H9 (cell line): ENCODE data around the gene LRP5. TPM values are rescaled to one million over a fixed set of nuclear protein-coding genes. Genes with fewer than 3 reads are reported as not detected.

ENCODE experiments used
- DNase-seq: peaks from one replicate; pipeline ENCODE4 v3.0.0-alpha.2; 2017
- H2AFZ ChIP-seq: one replicate; pipeline ENCODE4 v1.6.1; 2013; ENCODE audit warnings: mild to moderate bottlenecking, low read length, control low read depth, moderate library complexity
- H2AK5ac ChIP-seq: 2 replicates; pipeline ENCODE4 v1.6.1; 2013; ENCODE audit warnings: low read length, control low read depth, mixed read lengths; ENCODE audit not compliant: insufficient read length
- H2BK120ac ChIP-seq: one replicate; pipeline ENCODE4 v1.6.1; 2013; ENCODE audit warnings: low read depth, mild to moderate bottlenecking, low read length, control low read depth, inconsistent platforms; ENCODE audit not compliant: poor library complexity, severe bottlenecking
- H2BK12ac ChIP-seq: 2 replicates; pipeline ENCODE4 v1.6.1; 2013; ENCODE audit warnings: low read length, control low read depth, mixed read lengths, low read depth; ENCODE audit not compliant: insufficient read length
- H2BK15ac ChIP-seq: 2 replicates; pipeline ENCODE4 v1.6.1; 2013; ENCODE audit warnings: low read depth, low read length, control low read depth
- H2BK20ac ChIP-seq: one replicate; pipeline ENCODE4 v1.6.1; 2013; ENCODE audit warnings: low read depth, mild to moderate bottlenecking, low read length, control low read depth, inconsistent platforms; ENCODE audit not compliant: poor library complexity, severe bottlenecking
- H2BK5ac ChIP-seq: 2 replicates; pipeline ENCODE4 v1.6.1; 2013; ENCODE audit warnings: low read length, control low read depth, mixed read lengths; ENCODE audit not compliant: insufficient read length
- H3K14ac ChIP-seq: 2 replicates; pipeline ENCODE4 v1.6.1; 2013; ENCODE audit warnings: low read length, control low read depth; ENCODE audit not compliant: insufficient read depth
- H3K18ac ChIP-seq: 2 replicates; pipeline ENCODE4 v1.6.1; 2013; ENCODE audit warnings: low read depth, mild to moderate bottlenecking, mixed read lengths, low read length, control low read depth; ENCODE audit not compliant: insufficient read length
- H3K23ac ChIP-seq: 2 replicates; pipeline ENCODE4 v1.6.1; 2013; ENCODE audit warnings: low read length, control low read depth, mixed read lengths, low read depth; ENCODE audit not compliant: insufficient read length
- H3K23me2 ChIP-seq: 2 replicates; pipeline ENCODE4 v1.6.1; 2013; ENCODE audit warnings: low read depth, mild to moderate bottlenecking, mixed read lengths, low read length, control low read depth; ENCODE audit not compliant: insufficient read length, poor library complexity, severe bottlenecking
- H3K27ac ChIP-seq: 2 replicates; pipeline ENCODE4 v1.5.1; 2013; ENCODE audit warnings: low read length, control low read depth, mixed read lengths, low read depth; ENCODE audit not compliant: insufficient read length
- H3K27me3 ChIP-seq: 2 replicates; pipeline ENCODE4 v1.6.1; 2013; ENCODE audit warnings: low read length, control low read depth, inconsistent platforms; ENCODE audit not compliant: insufficient read depth
- H3K4ac ChIP-seq: 2 replicates; pipeline ENCODE4 v1.6.1; 2013; ENCODE audit warnings: low read depth, mild to moderate bottlenecking, control low read depth, inconsistent platforms, low read length, moderate library complexity
- H3K4me1 ChIP-seq: 2 replicates; pipeline ENCODE4 v1.6.1; 2013; ENCODE audit warnings: low read length, control low read depth, inconsistent platforms; ENCODE audit not compliant: insufficient read depth
- H3K4me2 ChIP-seq: 2 replicates; pipeline ENCODE4 v1.6.1; 2013; ENCODE audit warnings: low read length, control low read depth, mixed read lengths; ENCODE audit not compliant: insufficient read length, insufficient read depth
- H3K56ac ChIP-seq: 2 replicates; pipeline ENCODE4 v1.6.1; 2013; ENCODE audit warnings: low read depth, mild to moderate bottlenecking, mixed read lengths, low read length, control low read depth; ENCODE audit not compliant: insufficient read length
- H3K79me1 ChIP-seq: 2 replicates; pipeline ENCODE4 v1.6.1; 2013; ENCODE audit warnings: low read depth, mild to moderate bottlenecking, moderate library complexity, low read length, control low read depth, inconsistent platforms; ENCODE audit not compliant: insufficient read depth, poor library complexity, severe bottlenecking
- H3K79me2 ChIP-seq: 2 replicates; pipeline ENCODE4 v1.6.1; 2013; ENCODE audit warnings: low read length, control low read depth, inconsistent platforms; ENCODE audit not compliant: insufficient read depth
- H3K9ac ChIP-seq: 2 replicates; pipeline ENCODE4 v1.6.1; 2013; ENCODE audit warnings: low read length, control low read depth, mixed read lengths; ENCODE audit not compliant: insufficient read length; ENCODE audit errors: extremely low read depth
- H3K9me3 ChIP-seq: one replicate; pipeline ENCODE4 v1.6.1; 2013; ENCODE audit warnings: low read depth, low read length, inconsistent platforms; ENCODE audit not compliant: control insufficient read depth
- H3T11ph ChIP-seq: one replicate; pipeline ENCODE4 v1.6.1; 2013; ENCODE audit warnings: mild to moderate bottlenecking, low read length, control low read depth, inconsistent platforms
- H4K20me1 ChIP-seq: one replicate; pipeline ENCODE4 v1.6.1; 2013; ENCODE audit not compliant: control insufficient read depth, insufficient read length, insufficient read depth
- H4K5ac ChIP-seq: 2 replicates; pipeline ENCODE4 v1.6.1; 2013; ENCODE audit warnings: low read depth, mild to moderate bottlenecking, mixed read lengths, low read length, control low read depth; ENCODE audit not compliant: insufficient read length
- H4K8ac ChIP-seq: replicated peaks from 2 replicates; pipeline ENCODE4 v1.6.1; 2013; ENCODE audit warnings: low read length, control low read depth, mixed read lengths, low read depth; ENCODE audit not compliant: insufficient read length
- H4K91ac ChIP-seq: 2 replicates; pipeline ENCODE4 v1.6.1; 2013; ENCODE audit warnings: low read depth, mild to moderate bottlenecking, moderate library complexity, mixed read lengths, low read length, control low read depth; ENCODE audit not compliant: insufficient read length
- H3K27ac Mint-ChIP-seq, 3 experiments: 2 replicates in 2 of 3; 3 replicates in 1 of 3; pipeline ENCODE4 v1.8.0; 2020 to 2021; ENCODE audit warnings: mixed read lengths in 3 of 3, mild to moderate bottlenecking in 1 of 3, moderate library complexity in 1 of 3
- H3K27me3 Mint-ChIP-seq: 2 replicates; pipeline ENCODE4 v1.8.0; 2021; ENCODE audit warnings: low read depth, mild to moderate bottlenecking, moderate library complexity, mixed read lengths
- H3K36me3 Mint-ChIP-seq, 3 experiments: 2 replicates in 2 of 3; 3 replicates in 1 of 3; pipeline ENCODE4 v1.8.0; 2020 to 2021; ENCODE audit warnings: low read depth in 3 of 3, mixed read lengths in 3 of 3; ENCODE audit not compliant: insufficient read depth in 1 of 3
- H3K4me1 Mint-ChIP-seq, 2 experiments: 2 replicates each; pipeline ENCODE4 v1.8.0; 2020; ENCODE audit warnings: mixed read lengths in 2 of 2
- H3K4me3 Mint-ChIP-seq, 2 experiments: 2 replicates in 1 of 2; 3 replicates in 1 of 2; pipeline ENCODE4 v1.8.0; 2020 to 2021; ENCODE audit warnings: mild to moderate bottlenecking in 2 of 2, mixed read lengths in 2 of 2, moderate library complexity in 1 of 2
- H3K9me3 Mint-ChIP-seq, 2 experiments: 2 replicates in 1 of 2; 3 replicates in 1 of 2; pipeline ENCODE4 v1.8.0; 2020; ENCODE audit warnings: mild to moderate bottlenecking in 2 of 2, mixed read lengths in 2 of 2, moderate library complexity in 1 of 2
- CTCF ChIP-seq: fragments of 200-600 bp; sonication (generic); conservative IDR thresholded peaks from 3 replicates; pipeline ENCODE4 v1.8.0; 2021; ENCODE audit warnings: antibody characterized with exemption, mild to moderate bottlenecking
- WGBS: extraction: QIAGEN DNeasy Blood & Tissue Kit; methylation state at CpG from one replicate; pipeline ENCODE4 v1.1.7; 2013; ENCODE audit warnings: missing lambda C conversion rate, low lambda C conversion rate, mixed read lengths; ENCODE audit not compliant: insufficient read length; ENCODE audit errors: extremely low coverage; 5-methylcytosine and 5-hydroxymethylcytosine counted together
- total RNA-seq: library from RNA; stranded (reverse); gene quantifications from 2 replicates; pipeline ENCODE4 v1.2.1, GENCODE V29; 2021

The LRP5 gene
- total RNA-seq, 1 experiment from 2014 or later = 38.4 TPM

- H3K4me1 ChIP-seq = no peaks in the 10 kb centered on the region
- no peak overlapping the region for H2BK20ac ChIP-seq
- H3K27me3 ChIP-seq = no peaks in the 10 kb centered on the region
- WGBS = no CpG with 5 or more reads among the region's 2 CpGs
- Mint-ChIP-seq H3K27me3 (peaks cover 7% of the 10 kb centered on the region), H3K4me1 (peaks cover 0 to 2% of the 10 kb centered on the region in 2 experiments; a peak in 1 of 4 replicates), H3K4me3 (no peak overlapping the region), H3K9me3 (peaks cover 21 to 26% of the 10 kb centered on the region in 2 experiments), H3K36me3 (peaks cover 10 to 21% (median 14%) of the 10 kb centered on the region in 3 experiments), H3K27ac (no peak overlapping the region)
- no peak overlapping the region for H3K23ac ChIP-seq
- no peak overlapping the region for H2BK15ac ChIP-seq
- no peak overlapping the region for H3K14ac ChIP-seq
- H3K9ac ChIP-seq = no peak overlapping the region
- no peak for TF ChIP-seq CTCF
- H4K8ac ChIP-seq = no peak overlapping the region
- no peak overlapping the region for H2BK5ac ChIP-seq
- H3K18ac ChIP-seq = no peak overlapping the region
- no peak overlapping the region for H4K5ac ChIP-seq
- H2BK12ac ChIP-seq = no peak overlapping the region
- H2AK5ac ChIP-seq = no peak overlapping the region
- no peak for DNase-seq
- no peak overlapping the region for H3K27ac ChIP-seq
- H3K23me2 ChIP-seq = no peaks in the 10 kb centered on the region
- no peak overlapping the region for H3K56ac ChIP-seq
- no peak overlapping the region for H3K4me2 ChIP-seq
- no peak overlapping the region for H3K4ac ChIP-seq
- peaks cover 5% of the 10 kb centered on the region for H3K9me3 ChIP-seq
- no peaks in the 10 kb centered on the region for H3K79me1 ChIP-seq
- H4K91ac ChIP-seq = no peak overlapping the region
- H3K79me2 ChIP-seq = no peaks in the 10 kb centered on the region
- no peak overlapping the region for H2BK120ac ChIP-seq
- no peak overlapping the region for H2AFZ ChIP-seq
- H4K20me1 ChIP-seq = no peaks in the 10 kb centered on the region
- H3T11ph ChIP-seq = no peak overlapping the region
Observed at GRCh38 chr11:68303083-68303482, 9.3 kb upstream of the LRP5 start.
